H1 (cell line): ENCODE data around the gene TMEM163. TPM values are rescaled to one million over a fixed set of nuclear protein-coding genes. Genes with fewer than 3 reads are reported as not detected.

ENCODE experiments used
- BRCA1 ChIP-seq: IDR thresholded peaks from 2 replicates; pipeline ENCODE4 v1.6.1; 2012; ENCODE audit warnings: low read depth, low read length, improper control_type of control experiment
- EZH2 ChIP-seq: fragments of 200-600 bp; sonication (generic); IDR thresholded peaks from 2 replicates; pipeline ENCODE4 v1.7.1; 2012; ENCODE audit warnings: low read depth, mild to moderate bottlenecking, moderate library complexity, low read length, inconsistent platforms; ENCODE audit not compliant: severe bottlenecking
- RXRA ChIP-seq: IDR thresholded peaks from 2 replicates; pipeline ENCODE4 v1.6.1; 2011; ENCODE audit warnings: low read depth, mild to moderate bottlenecking, low read length, moderate library complexity; ENCODE audit not compliant: insufficient read depth
- SIN3A ChIP-seq, 2 experiments: IDR thresholded peaks in 1 of 2; conservative IDR thresholded peaks in 1 of 2; 2 replicates each; pipeline ENCODE4 v1.6.1; 2011 to 2012; ENCODE audit warnings: low read length in 2 of 2, improper control_type of control experiment in 1 of 2, low read depth in 1 of 2, mild to moderate bottlenecking in 1 of 2
- polyA plus RNA-seq, 7 experiments: library from polyadenylated mRNA; depleted of rRNA in 3 of 7; stranded (reverse) in 5 of 7; unstranded in 2 of 7; fragments of >200 nt in 5 of 7; fragments of 200-250 nt in 2 of 7; gene quantifications; 1 replicate in 5 of 7; 2 replicates in 1 of 7; 4 replicates in 1 of 7; pipeline versions ENCODE4 v1.2.1 to v1.2.3, GENCODE V29; 2011 to 2013; ENCODE audit warnings: missing spikeins in 2 of 7, mixed read lengths in 2 of 7
- total RNA-seq: library from RNA; stranded (reverse); fragmentation: NEBNext Ultra II Directional; extraction: Animal tissue kit (Norgen Biotek cat#: 25700); gene quantifications from 2 replicates; pipeline ENCODE4 v1.2.1, GENCODE V29; 2021

The TMEM163 gene
- total and polyA plus RNA-seq, 2 of the 8 experiments (the other 6 are each of a cell fraction or from before 2014, with no cell fraction given) = 2.8 to 3.2 TPM

- TF ChIP-seq EZH2 (no peak), SIN3A (conservative IDR thresholded peaks at IDR 0.05 in 1 of 2, IDR thresholded peaks at IDR 0.05 in 1 of 2; ENCODE audit: low read depth in 1 of 2, low read length in 2 of 2) (no peak), BRCA1 (no peak), RXRA (no peak)
Observed at GRCh38 chr2:134737671-134738070, 18.9 kb upstream of the TMEM163 start (continued).
